Measurements from ENCODE around the gene MYH9. TPM values are rescaled to one million over a fixed set of nuclear protein-coding genes. Genes with fewer than 3 reads are reported as not detected.

MYH9 gene
- polyA plus RNA-seq, 1 donor from 2014 or later: 7.1 TPM

- no peaks in the 10 kb centered on the region for H3K36me3 ChIP-seq (ENCODE audit: insufficient read depth, low read length)
- peak overlapping the region; percentile 59 for H3K27ac ChIP-seq (ENCODE audit: low read length)
- no peaks in the 10 kb centered on the region for H3K9me3 ChIP-seq (ENCODE audit: low read length)
- no peak overlapping the region for H3K4me2 ChIP-seq (ENCODE audit: low read length)
- peak overlapping the region; percentile 89 for H3K4me3 ChIP-seq (ENCODE audit: low read length)
- H3F3A ChIP-seq (ENCODE audit: insufficient read depth, low read length, poor library complexity, severe bottlenecking): no peaks in the 10 kb centered on the region
- no peak for TF ChIP-seq SMC3 (conservative IDR thresholded peaks at IDR 0.05; ENCODE audit: poor library complexity)
- TF ChIP-seq MXI1 (conservative IDR thresholded peaks at IDR 0.05; ENCODE audit: poor library complexity, severe bottlenecking): peak; percentile 79
- TF ChIP-seq POLR2AphosphoS5 (IDR thresholded peaks at IDR 0.05): peak; percentile 97
- no peaks in the 10 kb centered on the region for H4K20me1 ChIP-seq (ENCODE audit: insufficient read depth)
- no peak overlapping the region for H2AFZ ChIP-seq (ENCODE audit: low read depth, low read length)
- peaks cover 40% of the 10 kb centered on the region for H3K79me2 ChIP-seq (replicated peaks; ENCODE audit: insufficient read depth, low read length)
- no peaks in the 10 kb centered on the region for H3K27me3 ChIP-seq (ENCODE audit: insufficient read depth, low read depth, low read length)
- H3K9me2 ChIP-seq (ENCODE audit: insufficient read depth, low read length): no peaks in the 10 kb centered on the region
- H3K9ac ChIP-seq (ENCODE audit: low read length): peak overlapping the region; percentile 80
Measured at GRCh38 chr22:36387709-36387958, 133 bp downstream of the MYH9 start.

GRCh38 chr22:36386900-36387708, 663 bp downstream of the MYH9 start:
- no peaks in the 10 kb centered on the region for H3K9me2 ChIP-seq (ENCODE audit: insufficient read depth, low read length)
- peak; percentile 32 for TF ChIP-seq TAF1 (IDR thresholded peaks at IDR 0.05; ENCODE audit: low read depth)
- TF ChIP-seq POLR2AphosphoS5 (IDR thresholded peaks at IDR 0.05): no peak
- H3K36me3 ChIP-seq (ENCODE audit: insufficient read depth, low read length): no peaks in the 10 kb centered on the region
- H4K20me1 ChIP-seq (ENCODE audit: insufficient read depth): no peaks in the 10 kb centered on the region
- H3K4me2 ChIP-seq (ENCODE audit: low read length): peak overlapping the region; percentile 69
- peak overlapping the region; percentile 89 for H3K4me3 ChIP-seq (ENCODE audit: low read length)
- H2AFZ ChIP-seq (ENCODE audit: low read depth, low read length): peak overlapping the region; percentile 21
- no peak overlapping the region for H3K27ac ChIP-seq (ENCODE audit: low read length)
- no peaks in the 10 kb centered on the region for H3K27me3 ChIP-seq (ENCODE audit: insufficient read depth, low read depth, low read length)
- H3K9ac ChIP-seq (ENCODE audit: low read length): peak overlapping the region; percentile 80
- H3K79me2 ChIP-seq (replicated peaks; ENCODE audit: insufficient read depth, low read length): peaks cover 40% of the 10 kb centered on the region
- no peaks in the 10 kb centered on the region for H3K9me3 ChIP-seq (ENCODE audit: low read length)
- H3F3A ChIP-seq (ENCODE audit: insufficient read depth, low read length, poor library complexity, severe bottlenecking): no peaks in the 10 kb centered on the region

- Histone ChIP-seq H4K20me1 (ENCODE audit: insufficient read depth) (no peaks in the 10 kb centered on the region), H3K27me3 (ENCODE audit: insufficient read depth, low read depth, low read length) (no peaks in the 10 kb centered on the region), H3K27ac (ENCODE audit: low read length) (peak overlapping the region; percentile 5), H3F3A (ENCODE audit: insufficient read depth, low read length, poor library complexity, severe bottlenecking) (no peaks in the 10 kb centered on the region), H3K4me3 (ENCODE audit: low read length) (peak overlapping the region; percentile 89), H3K4me2 (ENCODE audit: low read length) (peak overlapping the region; percentile 69), H3K79me2 (replicated peaks; ENCODE audit: insufficient read depth, low read length) (peaks cover 40% of the 10 kb centered on the region), H3K9ac (ENCODE audit: low read length) (peak overlapping the region; percentile 80), H3K36me3 (ENCODE audit: insufficient read depth, low read length) (no peaks in the 10 kb centered on the region), H2AFZ (ENCODE audit: low read depth, low read length) (no peak overlapping the region), H3K9me3 (ENCODE audit: low read length) (no peaks in the 10 kb centered on the region), H3K9me2 (ENCODE audit: insufficient read depth, low read length) (no peaks in the 10 kb centered on the region)
- TF ChIP-seq POLR2AphosphoS5 (IDR thresholded peaks at IDR 0.05) (no peak), SMC3 (conservative IDR thresholded peaks at IDR 0.05; ENCODE audit: poor library complexity) (no peak), MXI1 (conservative IDR thresholded peaks at IDR 0.05; ENCODE audit: poor library complexity, severe bottlenecking) (no peak)
Measured at GRCh38 chr22:36386351-36386899, 1.3 kb downstream of the MYH9 start.

GRCh38 chr22:36385491-36386350, 2.0 kb downstream of the MYH9 start:
- Histone ChIP-seq H3K9me2 (ENCODE audit: insufficient read depth, low read length) (no peaks in the 10 kb centered on the region), H3K4me3 (ENCODE audit: low read length) (peak overlapping the region; percentile 89), H3K79me2 (replicated peaks; ENCODE audit: insufficient read depth, low read length) (peaks cover 44% of the 10 kb centered on the region), H3K9ac (ENCODE audit: low read length) (peak overlapping the region; percentile 80), H3K36me3 (ENCODE audit: insufficient read depth, low read length) (no peaks in the 10 kb centered on the region), H3K27me3 (ENCODE audit: insufficient read depth, low read depth, low read length) (no peaks in the 10 kb centered on the region), H4K20me1 (ENCODE audit: insufficient read depth) (no peaks in the 10 kb centered on the region), H2AFZ (ENCODE audit: low read depth, low read length) (no peak overlapping the region), H3K4me2 (ENCODE audit: low read length) (peak overlapping the region; percentile 69), H3K27ac (ENCODE audit: low read length) (peak overlapping the region; percentile 55), H3K9me3 (ENCODE audit: low read length) (no peaks in the 10 kb centered on the region), H3F3A (ENCODE audit: insufficient read depth, low read length, poor library complexity, severe bottlenecking) (no peaks in the 10 kb centered on the region)
- TF ChIP-seq EP300 (conservative IDR thresholded peaks at IDR 0.05; ENCODE audit: poor library complexity, severe bottlenecking) (no peak), POLR2AphosphoS5 (IDR thresholded peaks at IDR 0.05) (no peak), EZH2 (IDR thresholded peaks at IDR 0.05; ENCODE audit: borderline replicate concordance, insufficient read depth, low read length, poor library complexity, severe bottlenecking) (no peak), CTCF (IDR thresholded peaks at IDR 0.05; ENCODE audit: poor library complexity, severe bottlenecking) (no peak), REST (IDR thresholded peaks at IDR 0.05; ENCODE audit: borderline replicate concordance) (no peak), SMC3 (conservative IDR thresholded peaks at IDR 0.05; ENCODE audit: poor library complexity) (no peak), TAF1 (IDR thresholded peaks at IDR 0.05; ENCODE audit: low read depth) (no peak), RAD21 (conservative IDR thresholded peaks at IDR 0.05) (no peak), MXI1 (conservative IDR thresholded peaks at IDR 0.05; ENCODE audit: poor library complexity, severe bottlenecking) (no peak)
